ENCODE results near the gene KLK6.

- no peak for TF ChIP-seq CTCF (IDR thresholded peaks at IDR 0.05; ENCODE audit: extremely low read depth in 1 of 2, insufficient read depth in 1 of 2, low read depth in 1 of 2, low read length in 2 of 2)
- TF ChIP-seq POLR2A (IDR thresholded peaks at IDR 0.05; ENCODE audit: low read depth, low read length): no peak
- TF ChIP-seq JUN (IDR thresholded peaks at IDR 0.05; ENCODE audit: borderline replicate concordance, insufficient read depth, insufficient read length, low read depth): no peak
- TF ChIP-seq FOS (IDR thresholded peaks at IDR 0.05; ENCODE audit: borderline replicate concordance, insufficient read depth, low read length): no peak
- no peak for TF ChIP-seq GATA2 (IDR thresholded peaks at IDR 0.05; ENCODE audit: insufficient read depth, insufficient read length, low read depth, low read length)
- TF ChIP-seq MAX (IDR thresholded peaks at IDR 0.05; ENCODE audit: insufficient read depth, insufficient read length): no peak
- no peak for TF ChIP-seq POLR2AphosphoS5 (IDR thresholded peaks at IDR 0.05; ENCODE audit: insufficient read depth, low read depth, low read length)
- TF ChIP-seq EZH2 (IDR thresholded peaks at IDR 0.05; ENCODE audit: borderline replicate concordance, low read depth, low read length, severe bottlenecking): no peak
- TF ChIP-seq MYC (IDR thresholded peaks at IDR 0.05; ENCODE audit: low read depth, low read length): no peak
These were observed 12.8 kb upstream of the KLK6 start for GRCh38 chr19:50982186-50982585.

All from endothelial cell of umbilical vein (primary cell).